ENCODE measurements around the gene UCK2.

- TF ChIP-seq POLR2AphosphoS5 (IDR thresholded peaks at IDR 0.05; ENCODE audit: borderline replicate concordance, low read depth, low read length) = no peak
- TF ChIP-seq FOXP2 (optimal IDR thresholded peaks at IDR 0.05; ENCODE audit: control extremely low read depth, extremely low read length, insufficient read depth) = no peak
Measured at GRCh38 chr1:165833358-165833757, 5.9 kb downstream of the UCK2 start.
